Transverse colon (tissue), 4 donors: ENCODE results near the gene RARB. TPM values are rescaled to one million over a fixed set of nuclear protein-coding genes. Genes with fewer than 3 reads are reported as not detected.

ENCODE experiments used
- DNase-seq: peaks from one replicate; pipeline ENCODE4 v3.0.0-alpha.2; 2019
- H3K27ac ChIP-seq, 4 donors: fragments of 200-600 bp; sonication (generic); 2 replicates each; pipeline ENCODE4 v1.5.1; 2016 to 2018; ENCODE audit warnings: inconsistent platforms in 4 of 4
- H3K27me3 ChIP-seq: fragments of 200-600 bp; sonication (generic); 2 replicates; pipeline ENCODE4 v1.5.1; 2017; ENCODE audit warnings: inconsistent platforms
- H3K36me3 ChIP-seq, 4 donors: fragments of 200-600 bp; sonication (generic); 2 replicates each; pipeline ENCODE4 v1.5.1; 2017 to 2019; ENCODE audit warnings: inconsistent platforms in 4 of 4
- H3K4me1 ChIP-seq, 4 donors: fragments of 200-600 bp; sonication (generic); 2 replicates each; pipeline ENCODE4 v1.5.1; 2017 to 2020; ENCODE audit warnings: inconsistent platforms in 4 of 4
- H3K4me3 ChIP-seq, 4 donors: fragments of 200-600 bp; sonication (generic); 1 replicate in 1 of 4; 2 replicates in 3 of 4; pipeline versions ENCODE4 v1.5.1 to v1.6.1; 2017 to 2019; ENCODE audit warnings: inconsistent platforms in 4 of 4
- H3K9me3 ChIP-seq, 2 donors: fragments of 200-600 bp; sonication (generic); 2 replicates each; pipeline ENCODE4 v1.5.1; 2017 to 2019; ENCODE audit warnings: inconsistent platforms in 2 of 2
- CTCF ChIP-seq, 5 experiments: fragments of 200-600 bp in 3 of 5; fragments of 450-650 bp in 2 of 5; sonication (generic) in 3 of 5; IDR thresholded peaks; 1 replicate in 2 of 5; 2 replicates in 3 of 5; pipeline ENCODE4 v1.5.1; 2016 to 2017; ENCODE audit warnings: antibody characterized with exemption in 5 of 5, inconsistent platforms in 3 of 5, mild to moderate bottlenecking in 2 of 5, moderate library complexity in 1 of 5
- EP300 ChIP-seq: sonication (generic); formaldehyde crosslinking; IDR thresholded peaks from one replicate; pipeline ENCODE4 v1.6.1; 2017; ENCODE audit warnings: antibody characterized with exemption, low read depth
- POLR2A ChIP-seq: fragments of 450-650 bp; IDR thresholded peaks from one replicate; pipeline ENCODE4 v1.6.1; 2016; ENCODE audit warnings: antibody characterized with exemption, mild to moderate bottlenecking, moderate library complexity
- POLR2AphosphoS5 ChIP-seq, 3 donors: sonication (generic); formaldehyde crosslinking; IDR thresholded peaks; one replicate each; pipeline ENCODE4 v1.6.1; 2016; ENCODE audit warnings: antibody characterized with exemption in 3 of 3
- WGBS, 2 donors: methylation state at CpG; one replicate each; pipeline ENCODE4 v1.1.5; 2018; ENCODE audit warnings: low coverage in 1 of 2; 5-methylcytosine and 5-hydroxymethylcytosine counted together
- in situ Hi-C, 4 donors: fragments of 200-750 bp; cut with MboI; loops; one replicate each; pipeline versions ENCODE4 v1.15.0 to v1.15.1; 2017; ENCODE audit warnings: low sequenced_read_pairs in 3 of 4, low pct_ligation_motif_present in 1 of 4, low pct_unique_long_range_greater_than_20kb in 1 of 4
- intact Hi-C: fragments of 100-400 bp; cut with DNase I; formaldehyde crosslinking; loops from one replicate; pipeline ENCODE4 v1.15.1; 2023; ENCODE audit warnings: low total_unique reads
- total RNA-seq, 4 donors: library from RNA; depleted of rRNA; stranded (reverse); fragments of >200 nt; gene quantifications; one replicate each; pipeline ENCODE4 v1.1.0, GENCODE V29; 2016

The RARB gene
- total RNA-seq, 4 donors from 2014 or later = 2.4 to 4.5 (median 2.9) TPM; not detected in 1

- intact Hi-C loops = no loop called here
- TF ChIP-seq POLR2AphosphoS5 (IDR thresholded peaks at IDR 0.05) = no peak
- TF ChIP-seq CTCF (IDR thresholded peaks at IDR 0.05) = no peak
- TF ChIP-seq EP300 = no peak
- no peak for TF ChIP-seq POLR2A
- Histone ChIP-seq H3K36me3 (no peaks in the 10 kb centered on the region), H3K4me1 (peaks cover 0 to 4% (median 0%) of the 10 kb centered on the region in 4 donors), H3K27me3 (no peaks in the 10 kb centered on the region), H3K4me3 (no peak overlapping the region), H3K27ac (no peak overlapping the region), H3K9me3 (no peaks in the 10 kb centered on the region)
- no peak for DNase-seq
- WGBS, 2 donors = 60 to 69% methylated on average over 2 to 6 of the region's 6 CpGs
- in situ Hi-C loops = no loop called here
These were observed 9.9 kb downstream of the RARB start for GRCh38 chr3:25437953-25438352.

- Histone ChIP-seq H3K4me3 (no peak overlapping the region), H3K9me3 (no peaks in the 10 kb centered on the region), H3K27me3 (no peaks in the 10 kb centered on the region), H3K4me1 (peaks cover 0 to 4% (median 0%) of the 10 kb centered on the region in 4 donors), H3K36me3 (no peaks in the 10 kb centered on the region), H3K27ac (peak overlapping the region in 1 of 4 donors; percentile 21)
- DNase-seq = no peak
- TF ChIP-seq CTCF (IDR thresholded peaks at IDR 0.05) (no peak), EP300 (no peak), POLR2A (no peak), POLR2AphosphoS5 (IDR thresholded peaks at IDR 0.05) (no peak)
- in situ Hi-C loops = no loop called here
- 58 to 71% methylated on average over 4 to 6 of the region's 6 CpGs for WGBS, 2 donors
- intact Hi-C loops = no loop called here
These were observed 10.9 kb downstream of the RARB start for GRCh38 chr3:25438791-25439555.

- Histone ChIP-seq H3K27me3 (no peaks in the 10 kb centered on the region), H3K4me1 (no peaks in the 10 kb centered on the region), H3K36me3 (no peaks in the 10 kb centered on the region), H3K4me3 (no peak overlapping the region), H3K27ac (no peak overlapping the region), H3K9me3 (no peaks in the 10 kb centered on the region)
- in situ Hi-C loops (no loop called here), intact Hi-C loops (no loop called here)
- WGBS, 2 donors = 82 to 90% methylated on average over 8 to 17 of the region's 17 CpGs
- DNase-seq = peak; percentile 17
- TF ChIP-seq POLR2A (no peak), POLR2AphosphoS5 (IDR thresholded peaks at IDR 0.05) (no peak), EP300 (no peak), CTCF (IDR thresholded peaks at IDR 0.05) (peak; percentile 17 to 58 (median 51))
These were observed 13.3 kb downstream of the RARB start for GRCh38 chr3:25441234-25441856.

GRCh38 chr3:25442486-25442885 is 14.4 kb downstream of the RARB start:
- H3K4me3 ChIP-seq = no peak overlapping the region
- no peaks in the 10 kb centered on the region for H3K27me3 ChIP-seq
- intact Hi-C loops (no loop called here), in situ Hi-C loops (no loop called here)
- TF ChIP-seq POLR2AphosphoS5 (IDR thresholded peaks at IDR 0.05) (no peak), EP300 (no peak), CTCF (IDR thresholded peaks at IDR 0.05) (no peak), POLR2A (no peak)
- no peak for DNase-seq
- no peaks in the 10 kb centered on the region for H3K9me3 ChIP-seq
- no peak overlapping the region for H3K27ac ChIP-seq
- no peaks in the 10 kb centered on the region for H3K36me3 ChIP-seq
- H3K4me1 ChIP-seq = no peaks in the 10 kb centered on the region
- WGBS, 2 donors = 69 to 83% methylated on average over 1 to 3 of the region's 3 CpGs
